GM21367 (cell line): ENCODE measurements around the gene CHD6.

Experiments
- ATAC-seq: cut with Tn5 transposase; IDR thresholded peaks from one replicate; pipeline ENCODE4 v1.9.1; 2021; ENCODE audit not compliant: unreplicated experiment

Gene CHD6

DNA sequence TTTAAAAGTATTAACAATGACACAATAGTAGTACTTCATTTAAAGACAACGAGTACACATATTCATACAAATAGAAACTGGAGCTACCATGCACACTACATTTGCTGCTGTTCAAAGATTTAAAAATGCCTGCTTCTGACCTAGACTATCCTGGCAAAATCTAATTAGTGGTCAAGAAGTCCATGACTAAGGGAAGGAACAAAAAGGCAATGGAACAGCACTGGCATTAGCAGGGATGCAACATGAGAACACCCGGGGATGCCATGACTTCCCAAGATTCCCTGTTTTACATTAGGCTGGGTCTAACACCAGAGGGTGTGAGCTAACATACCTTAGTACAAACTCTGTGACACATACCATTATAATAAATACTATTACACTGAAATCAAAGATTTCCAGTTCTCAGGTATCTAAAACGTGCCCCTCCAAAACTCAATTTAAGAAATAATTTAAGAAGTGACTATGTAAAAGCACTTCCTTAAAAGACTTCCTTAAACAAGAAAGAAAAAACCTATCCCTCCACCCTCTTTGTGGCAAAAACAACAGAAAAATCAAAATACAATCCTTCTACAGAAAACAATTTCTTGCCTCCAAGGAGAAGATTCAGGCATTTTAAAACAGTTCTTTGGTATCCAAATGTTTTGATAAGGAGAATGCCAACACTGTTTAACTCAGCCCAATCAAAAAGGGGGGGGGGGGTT, 25.5 kb downstream of the CHD6 start:
- no peak for ATAC-seq

GRCh38 chr20:41587956-41588355, 30.2 kb downstream of the CHD6 start:
- ATAC-seq: no peak

GRCh38 chr20:41587523-41587922, 30.7 kb downstream of the CHD6 start:
- no peak for ATAC-seq

GRCh38 chr20:41586772-41587171, 31.4 kb downstream of the CHD6 start:
- no peak for ATAC-seq

DNA sequence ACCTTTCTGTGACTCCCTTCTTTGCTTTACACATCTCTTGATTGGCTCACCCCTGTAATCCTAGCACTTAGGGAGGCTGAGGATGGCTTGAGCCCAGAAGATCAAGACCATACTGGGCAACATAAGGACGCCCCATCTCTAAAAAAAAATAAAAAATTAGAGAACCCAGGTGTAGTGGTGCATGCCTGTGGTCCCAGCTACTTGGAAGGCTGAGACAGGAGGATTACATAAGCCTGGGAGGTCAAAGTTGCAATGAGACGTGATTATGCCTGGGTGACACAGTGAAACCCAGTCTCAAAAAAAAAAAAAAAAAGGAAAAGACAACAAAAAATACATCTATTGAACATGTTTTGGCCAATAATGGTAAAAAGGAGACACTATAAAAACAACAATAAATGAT, 37.8 kb downstream of the CHD6 start:
- no peak for ATAC-seq

- ATAC-seq: no peak
Observed at GRCh38 chr20:41577129-41578009, 40.8 kb downstream of the CHD6 start.

DNA sequence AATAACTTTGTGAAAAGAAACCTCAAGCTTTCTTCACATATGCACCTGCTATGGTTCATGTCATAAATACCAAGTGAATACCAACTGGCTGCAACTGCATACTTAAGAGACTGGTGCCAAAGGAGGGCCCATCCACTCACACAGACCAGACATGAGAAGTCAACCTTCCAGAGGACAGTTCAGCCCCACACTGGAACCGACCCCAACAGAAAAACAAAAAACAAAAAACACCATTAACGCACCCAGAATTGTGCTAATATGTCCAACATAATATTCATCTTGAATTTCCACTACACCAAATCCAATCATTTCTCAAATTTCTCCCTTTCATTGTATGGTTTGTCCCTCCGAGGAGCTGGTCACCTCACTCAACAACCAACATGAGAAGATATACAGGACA, 42.8 kb downstream of the CHD6 start:
- ATAC-seq: no peak

DNA sequence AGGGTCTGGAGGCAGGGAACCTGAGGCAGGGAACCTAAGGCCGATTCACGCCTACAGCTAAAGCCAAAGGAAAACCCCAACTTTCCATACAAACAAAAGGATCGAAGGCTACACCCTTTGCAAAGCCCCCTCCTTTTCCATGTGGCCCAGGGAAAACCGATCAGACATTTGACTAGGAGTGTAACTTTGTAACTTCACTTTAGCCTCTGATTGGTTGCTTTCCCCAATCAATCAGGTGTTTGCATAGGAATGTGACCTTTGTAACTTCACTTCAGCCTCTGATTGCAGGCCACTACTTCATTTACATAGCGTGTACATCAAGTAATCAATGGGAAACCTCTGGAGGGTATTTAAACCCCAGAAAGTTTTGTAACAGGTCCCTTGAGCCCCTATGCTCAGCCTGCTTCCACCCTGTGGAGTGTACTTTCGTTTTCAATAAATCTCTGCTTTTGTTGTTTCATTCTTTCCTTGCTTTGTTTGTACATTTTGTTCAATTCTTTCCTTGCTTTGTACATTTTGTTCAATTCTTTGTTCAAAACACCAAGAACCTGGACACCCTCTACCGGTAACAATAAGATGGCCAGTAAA, 43.3 kb downstream of the CHD6 start:
- ATAC-seq: no peak

DNA sequence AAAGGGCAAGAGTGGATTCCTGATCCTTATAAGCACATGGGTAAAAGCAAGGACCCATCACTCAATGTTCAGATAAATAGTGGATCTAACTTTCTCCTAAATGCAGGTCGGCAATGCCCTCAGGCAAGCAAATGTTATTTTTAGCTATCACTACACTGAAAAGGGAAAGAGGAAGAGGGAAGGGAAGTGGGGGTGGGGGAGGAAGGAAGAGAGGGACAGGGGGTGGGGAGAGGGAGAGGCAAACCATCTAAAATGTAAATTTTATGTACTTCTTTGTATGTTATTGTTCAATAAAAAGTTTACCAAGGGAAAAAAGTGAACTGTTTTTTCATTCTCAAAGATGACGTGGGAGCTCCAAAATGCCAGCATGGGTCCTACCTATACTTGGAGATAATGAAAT, 44.2 kb downstream of the CHD6 start:
- ATAC-seq: no peak

- ATAC-seq: no peak
Observed at GRCh38 chr20:41572010-41572572, 46.1 kb downstream of the CHD6 start.

GRCh38 chr20:41571006-41571405, 47.2 kb downstream of the CHD6 start:
- no peak for ATAC-seq

DNA sequence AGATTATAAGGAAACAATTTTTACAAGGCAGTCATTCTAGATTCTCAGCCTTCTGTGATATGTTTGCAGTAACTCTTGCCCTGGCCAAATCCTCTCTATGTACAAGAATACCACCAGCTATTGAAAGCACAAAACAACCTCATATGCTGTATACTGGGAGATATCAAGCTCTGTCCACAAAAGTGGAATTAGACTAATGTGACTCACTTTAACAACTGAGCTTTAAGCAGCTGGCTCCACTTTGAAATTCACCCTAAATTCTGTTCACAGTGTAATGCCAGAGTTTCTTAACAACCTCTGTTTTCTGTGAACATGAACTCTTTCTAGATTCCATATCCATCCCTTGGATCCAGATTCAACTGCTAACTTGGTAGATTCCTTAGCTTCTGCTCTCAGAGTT, 47.6 kb downstream of the CHD6 start:
- no peak for ATAC-seq

- no peak for ATAC-seq
Observed at GRCh38 chr20:41567615-41568014, 50.6 kb downstream of the CHD6 start.

DNA sequence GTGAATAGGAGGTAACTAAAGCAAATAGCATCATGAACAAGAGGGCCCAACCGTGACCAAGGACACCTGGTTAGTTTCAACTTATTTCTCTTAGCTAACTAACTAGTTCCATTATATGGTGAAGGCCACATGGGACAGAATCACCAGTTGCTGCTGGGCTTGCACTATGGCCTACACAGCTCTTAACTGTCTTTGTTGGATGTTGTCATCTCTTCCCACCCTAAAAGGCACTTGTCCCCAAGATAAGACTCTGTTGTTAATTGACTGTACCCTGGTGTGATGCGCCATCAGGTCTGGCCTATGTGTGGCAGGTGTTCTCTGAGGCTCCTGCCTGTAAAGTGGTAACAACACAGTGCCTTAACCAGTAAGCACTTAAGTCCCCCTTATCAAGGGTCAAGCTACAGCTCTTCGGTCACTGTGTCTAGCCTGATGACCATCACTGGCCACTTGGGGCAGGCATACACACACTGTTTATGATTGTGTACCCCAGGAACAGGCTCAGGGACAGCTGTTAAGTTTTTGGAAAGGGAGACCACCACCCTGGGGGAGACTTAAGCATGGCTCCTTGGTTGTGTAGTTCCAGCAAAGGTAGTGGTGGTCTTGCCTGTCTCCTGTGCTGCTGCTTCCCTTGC, 51.2 kb downstream of the CHD6 start:
- ATAC-seq: no peak

- no peak for ATAC-seq
Observed at GRCh38 chr20:41563087-41563486, 55.1 kb downstream of the CHD6 start.

GRCh38 chr20:41560970-41561369, 57.2 kb downstream of the CHD6 start:
- no peak for ATAC-seq

- ATAC-seq: no peak
Observed at GRCh38 chr20:41559658-41560057, 58.5 kb downstream of the CHD6 start.

- no peak for ATAC-seq
Observed at GRCh38 chr20:41553142-41553879, 64.9 kb downstream of the CHD6 start.

DNA sequence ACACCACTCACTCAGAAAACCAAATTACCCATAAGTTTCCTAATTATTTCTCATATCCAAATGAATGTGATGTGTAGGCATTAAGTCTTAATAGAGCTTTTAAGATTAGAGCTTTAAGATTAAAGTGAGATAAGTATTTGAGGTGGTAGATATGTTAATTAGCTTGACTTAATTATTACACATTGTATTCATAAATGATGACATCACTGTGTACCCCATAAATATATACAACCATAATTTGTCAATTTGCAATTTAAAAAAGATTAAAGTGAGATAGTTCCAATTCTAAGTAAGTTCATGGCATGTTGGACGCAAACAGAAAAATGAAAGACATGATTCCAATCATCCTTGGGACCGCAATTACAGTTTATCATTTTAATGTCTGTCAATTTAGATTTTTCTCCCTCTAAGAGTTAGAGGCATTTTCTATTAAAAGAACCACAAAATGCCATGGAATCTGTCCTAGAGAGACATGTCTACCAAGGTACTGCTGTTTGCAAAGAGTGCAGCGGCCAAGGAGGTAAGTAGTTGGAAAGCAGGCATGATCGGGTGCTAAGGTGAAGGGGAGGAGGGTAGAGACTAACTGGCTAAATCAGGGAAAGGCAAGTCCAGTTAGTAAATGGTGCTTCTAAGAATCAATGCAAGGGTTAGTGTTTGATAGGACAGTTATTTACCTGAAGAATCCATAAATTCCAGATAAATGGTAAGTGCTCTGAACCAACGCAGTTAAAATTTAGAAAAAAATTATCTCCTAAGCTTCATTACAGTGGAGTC, 65.7 kb downstream of the CHD6 start:
- ATAC-seq: no peak
